ENCODE results near the gene PYGB.
A peak's percentile ranks its signal among the peaks of the same experiment; 100 is the strongest.
"Not testable (repeated sequence)": the region's sequence is repeated elsewhere in the genome, so short reads cannot be mapped to it uniquely, and the experiment has no call there.

Gene PYGB

DNA sequence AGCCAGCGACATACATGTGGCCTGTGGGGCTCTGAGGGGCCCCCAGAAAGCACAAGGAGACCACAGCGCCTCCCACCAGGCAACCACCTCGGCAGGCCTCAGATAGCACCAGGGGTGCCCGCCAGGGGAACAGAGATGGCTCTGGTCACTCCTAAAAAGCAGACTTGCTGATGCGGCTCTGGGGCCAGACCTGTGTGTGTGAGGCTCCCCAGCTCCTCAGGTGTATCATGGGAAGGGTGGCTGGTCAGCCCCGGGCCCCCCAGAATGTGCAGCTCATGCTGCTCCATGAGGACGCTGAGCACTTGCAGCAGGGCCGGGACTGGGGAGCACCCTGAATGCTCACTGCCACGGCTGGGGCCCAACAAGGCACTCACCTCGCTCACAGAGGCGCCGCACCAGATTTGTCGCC is 60.2 kb downstream of the PYGB start:
- DNase-seq (ENCODE audit: extremely low spot score, insufficient read length, low read depth), result no peak
- FAIRE-seq, result no peak

DNA sequence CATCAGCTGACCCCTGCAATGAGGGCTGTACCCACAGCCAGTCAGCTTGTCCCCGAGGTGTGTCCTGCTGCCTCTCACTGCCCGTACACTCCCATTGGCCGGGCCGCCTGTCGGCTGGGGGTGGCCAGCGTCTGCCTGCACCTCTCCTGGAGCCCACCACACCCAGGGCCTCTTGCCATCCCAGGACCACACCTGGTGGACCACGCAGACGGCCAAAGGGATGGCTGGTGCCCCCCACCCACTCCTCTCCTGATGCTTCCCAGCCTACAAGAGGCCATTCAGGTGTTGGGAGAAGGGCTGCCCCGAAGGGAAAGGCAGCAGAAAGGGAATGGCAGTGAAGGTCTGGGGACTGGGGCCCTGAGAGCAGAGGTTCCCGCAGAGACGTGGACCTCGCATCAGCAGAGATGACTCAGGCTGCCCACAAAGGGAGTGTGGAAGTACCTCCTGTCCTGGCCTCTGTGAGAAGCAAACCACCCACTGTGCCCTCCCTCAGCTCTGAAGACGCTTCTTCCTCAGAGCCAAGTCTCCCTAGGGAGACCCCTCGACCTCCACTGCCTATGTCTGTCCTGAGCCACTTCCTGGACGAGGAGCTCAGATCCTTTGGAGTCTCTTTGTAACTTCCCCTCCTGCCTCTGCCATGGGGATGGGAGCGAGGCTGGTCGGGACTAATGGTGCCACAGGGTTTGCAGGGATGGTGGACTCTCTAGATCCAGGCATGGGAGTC is 60.9 kb downstream of the PYGB start:
- FAIRE-seq (no peak), DNase-seq (ENCODE audit: extremely low spot score, insufficient read length, low read depth) (no peak)

DNA sequence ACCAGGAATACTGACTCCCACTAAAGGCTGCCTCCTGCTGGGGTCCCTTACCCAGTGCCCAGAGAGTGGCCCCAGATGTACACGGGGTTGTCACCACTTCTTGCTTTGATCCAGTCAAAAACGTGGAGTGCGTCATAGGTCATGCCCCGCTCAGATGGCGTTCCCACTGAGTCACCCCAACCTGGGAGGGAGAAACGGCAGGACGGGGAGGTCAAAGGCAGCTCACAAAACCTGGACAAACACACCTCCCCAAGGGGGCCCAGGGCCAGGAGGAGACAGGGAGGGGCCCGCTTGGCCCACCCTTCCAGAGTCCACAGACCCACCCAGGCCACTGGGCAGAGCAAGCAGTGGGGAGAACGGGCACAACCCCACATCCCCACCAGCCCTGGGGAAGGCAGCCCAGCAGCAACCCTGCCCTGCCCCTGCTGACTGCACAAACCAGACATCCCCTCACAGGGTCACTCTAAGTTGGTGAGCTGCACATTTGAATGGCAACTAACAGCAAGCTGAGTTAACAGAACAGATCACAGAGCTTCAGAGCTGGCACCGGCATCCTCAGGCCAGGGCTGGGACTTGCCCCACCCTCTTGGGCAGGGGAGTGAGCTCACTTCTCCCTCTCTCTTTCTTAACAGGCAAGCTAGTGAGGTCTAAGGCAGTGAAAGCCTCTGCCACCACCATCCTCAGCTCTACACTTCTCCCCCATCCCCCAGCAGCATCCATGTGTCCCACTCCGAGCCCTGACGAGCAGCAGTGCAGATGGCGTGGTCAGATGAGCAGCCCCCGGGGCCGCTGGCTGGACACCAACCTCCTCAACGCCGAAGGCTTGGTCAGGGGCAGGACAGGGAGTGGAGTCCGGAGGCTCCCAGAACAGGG is 61.7 kb downstream of the PYGB start:
- DNase-seq (ENCODE audit: extremely low spot score, insufficient read length, low read depth) (no peak), FAIRE-seq (no peak)

DNA sequence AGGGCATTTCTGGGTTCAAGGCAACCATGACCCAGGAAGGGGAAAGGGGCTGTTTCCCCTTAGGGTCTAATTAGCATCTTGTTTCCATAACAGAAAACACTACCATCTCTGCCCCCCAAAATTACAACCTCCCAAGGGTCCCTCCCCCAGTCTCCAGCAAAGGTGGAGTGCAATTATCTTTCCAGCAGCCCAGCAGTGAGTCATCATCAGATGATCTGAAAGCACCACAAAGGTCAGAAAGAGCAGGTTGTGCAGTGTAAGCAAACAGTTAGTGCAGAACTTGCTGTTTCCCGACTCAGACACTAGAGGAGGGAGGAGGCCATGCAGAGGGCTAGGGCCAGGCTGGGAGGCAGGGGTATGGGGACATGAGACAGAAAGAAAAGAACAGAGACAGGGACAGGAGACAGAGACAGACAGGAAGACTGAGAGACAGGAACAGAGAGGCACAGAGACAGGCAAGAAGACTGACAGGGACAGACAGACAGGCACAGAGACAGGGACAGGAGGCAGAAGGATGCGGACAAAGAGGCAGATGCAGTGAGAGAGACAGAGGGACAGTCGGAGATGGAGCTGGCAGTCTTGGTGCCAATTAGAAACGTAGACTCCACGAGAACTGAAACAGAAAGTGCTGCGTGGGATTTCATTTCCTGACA is 62.5 kb downstream of the PYGB start:
- DNase-seq (ENCODE audit: extremely low spot score, insufficient read length, low read depth) (no peak), FAIRE-seq (peak; percentile 86)

DNA sequence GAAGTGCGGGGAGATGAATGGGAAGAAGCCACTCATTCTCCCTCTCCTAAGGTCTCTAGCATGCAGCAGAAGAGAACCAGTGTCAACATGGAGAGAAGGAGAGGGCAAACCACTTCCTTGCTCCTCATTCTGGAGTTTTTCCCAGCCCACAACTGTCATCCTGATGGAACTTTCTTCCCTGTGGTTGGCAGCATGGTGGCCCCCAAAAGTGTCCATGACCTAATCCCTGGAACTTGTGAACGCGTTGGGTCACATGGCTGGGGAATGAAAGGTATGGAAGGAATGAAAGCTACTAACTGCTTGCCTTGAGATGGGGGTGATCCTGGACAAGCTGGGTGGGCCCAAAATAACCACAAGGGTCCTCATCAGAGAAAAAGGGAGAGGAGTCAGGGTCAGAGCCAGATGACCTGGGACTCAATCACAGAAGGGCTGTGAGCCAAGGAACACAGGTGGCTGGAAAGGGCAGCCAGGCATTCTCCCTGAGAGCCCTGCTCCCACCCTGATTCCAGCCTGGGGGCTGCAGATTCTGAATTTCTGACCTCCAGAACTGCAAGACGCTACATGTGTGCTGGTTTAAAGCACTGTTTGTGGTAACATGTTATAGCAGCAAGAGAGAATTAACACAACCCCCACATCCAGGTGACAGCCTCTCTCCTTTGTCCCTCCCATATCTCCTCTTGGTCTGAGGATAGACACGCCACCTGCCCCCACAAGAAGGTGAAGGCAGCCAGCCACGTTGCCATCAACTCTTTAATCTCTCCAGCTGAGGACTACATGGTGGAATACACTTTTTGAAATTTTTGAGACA is 63.2 kb downstream of the PYGB start:
- DNase-seq (ENCODE audit: extremely low spot score, insufficient read length, low read depth), result no peak
- FAIRE-seq, result no peak

DNA sequence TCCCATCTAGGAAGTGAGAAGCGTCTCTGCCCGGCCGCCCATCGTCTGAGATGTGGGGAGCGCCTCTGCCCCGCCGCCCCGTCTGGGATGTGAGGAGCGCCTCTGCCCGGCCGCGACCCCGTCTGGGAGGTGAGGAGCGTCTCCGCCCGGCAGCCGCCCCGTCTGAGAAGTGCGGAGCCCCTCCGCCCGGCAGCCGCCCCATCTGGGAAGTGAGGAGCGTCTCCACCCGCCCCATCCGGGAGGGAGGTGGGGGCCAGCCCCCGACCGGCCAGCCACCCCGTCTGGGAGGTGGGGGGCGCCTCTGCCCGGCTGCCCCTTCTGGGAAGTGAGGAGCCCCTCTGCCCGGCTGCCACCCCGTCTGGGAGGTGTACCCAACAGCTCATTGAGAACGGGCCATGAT is 64.8 kb downstream of the PYGB start:
- FAIRE-seq; DNase-seq (ENCODE audit: extremely low spot score, insufficient read length, low read depth): not testable (repeated sequence)

DNA sequence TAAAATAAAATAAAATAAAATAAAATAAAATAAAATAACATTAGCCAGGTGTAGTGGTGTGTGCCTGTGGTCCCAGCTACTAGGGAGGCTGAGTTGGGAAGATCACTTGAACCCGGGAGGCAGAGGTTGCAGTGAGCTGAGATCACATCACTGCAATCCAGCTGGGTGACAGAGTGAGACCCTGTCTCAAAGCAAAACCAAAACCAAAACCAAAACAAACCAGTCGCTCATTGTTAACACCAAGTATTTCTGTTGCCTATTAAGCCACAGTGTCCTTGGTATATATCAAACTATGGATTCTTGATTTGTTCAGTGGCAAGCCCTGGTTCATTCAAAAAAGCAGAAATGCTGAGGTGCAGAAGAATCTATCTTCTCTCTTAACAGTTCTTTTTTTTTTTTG is 65.7 kb downstream of the PYGB start:
- DNase-seq (ENCODE audit: extremely low spot score, insufficient read length, low read depth) (no peak), FAIRE-seq (peak; percentile 65)

DNA sequence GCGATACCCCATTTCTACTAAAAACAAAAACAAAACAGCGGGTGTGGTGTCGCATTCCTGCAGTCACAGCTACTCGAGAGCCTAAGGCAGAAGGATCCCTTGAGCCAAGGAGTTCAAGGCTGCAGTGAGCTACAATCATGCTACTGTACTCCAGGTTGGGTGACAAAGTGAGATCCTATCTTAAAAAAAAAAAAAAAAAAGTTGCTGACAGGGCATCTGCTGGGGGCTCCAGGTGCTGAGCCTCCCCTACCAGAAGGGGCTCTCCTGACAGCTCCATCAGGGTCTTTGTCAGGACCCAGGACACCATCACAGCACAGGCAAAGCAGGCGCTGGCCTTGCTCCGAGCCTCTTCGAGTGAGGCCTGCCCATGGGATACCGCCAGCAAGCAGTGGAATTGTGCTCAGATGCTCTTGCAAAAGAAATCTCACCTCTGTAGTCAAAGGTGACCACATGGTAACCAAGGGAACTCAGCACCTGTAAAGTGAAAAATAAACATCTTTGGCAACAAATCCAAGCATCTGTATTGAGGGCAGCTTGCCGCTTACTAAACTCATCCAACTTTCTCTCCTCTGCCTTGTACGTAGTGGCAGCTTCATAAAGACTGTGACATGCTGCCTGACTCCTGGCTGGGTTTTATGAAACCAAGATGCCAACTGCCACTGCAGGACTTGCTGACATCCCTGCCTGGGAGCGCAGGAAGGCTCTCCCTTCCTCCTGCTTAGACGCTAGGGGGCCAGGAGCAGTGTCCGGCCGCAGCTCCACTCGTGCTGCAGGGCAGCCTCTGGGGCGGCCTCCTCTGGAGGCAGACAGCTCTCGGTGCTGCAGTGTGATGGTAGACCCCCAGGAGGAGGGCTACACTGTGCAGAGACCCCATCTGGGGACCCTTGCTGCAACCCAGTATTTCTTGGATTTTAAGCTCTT is 66.9 kb downstream of the PYGB start:
- DNase-seq (ENCODE audit: extremely low spot score, insufficient read length, low read depth), result no peak

DNA sequence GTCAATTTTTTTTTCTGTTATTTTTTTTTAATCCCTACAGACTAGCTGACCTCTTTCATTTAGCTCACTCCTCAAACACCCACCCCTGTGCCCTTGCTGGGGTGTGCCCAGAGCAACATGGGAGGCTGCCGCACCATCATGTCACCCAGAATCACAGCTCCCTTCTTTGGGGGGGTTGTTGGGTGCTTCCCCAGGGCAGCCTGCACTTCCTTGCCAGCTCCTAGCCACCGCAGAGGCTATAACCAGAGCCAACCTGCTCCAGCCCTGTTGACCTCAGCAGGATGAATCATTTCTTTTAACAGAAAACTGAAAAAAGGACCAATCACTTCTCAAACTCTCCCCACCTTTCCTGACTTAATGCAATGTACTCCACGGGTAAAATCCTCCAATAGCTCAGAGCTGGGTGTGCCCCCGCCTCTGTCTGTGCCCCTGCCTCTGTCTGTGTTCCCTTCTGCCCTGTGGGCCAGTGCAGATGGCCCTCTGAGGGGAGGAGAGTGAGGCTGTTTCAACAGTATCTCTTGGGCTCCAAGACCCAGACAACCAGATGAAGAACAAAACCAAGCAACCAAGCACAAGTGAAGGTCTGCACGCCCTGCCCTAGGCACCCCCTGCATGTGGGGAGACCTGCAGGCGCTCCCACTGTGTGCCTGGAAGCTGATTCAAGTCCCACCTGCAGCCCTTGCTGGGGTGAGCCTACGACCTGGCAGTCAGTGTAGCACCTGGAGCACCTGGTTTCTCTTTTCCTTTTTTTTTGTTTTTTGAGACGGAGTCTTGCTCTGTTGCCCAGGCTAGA is 67.7 kb downstream of the PYGB start:
- FAIRE-seq (no peak), DNase-seq (ENCODE audit: extremely low spot score, insufficient read length, low read depth) (no peak)

More for the DNA sequence above, 66.9 kb downstream of the PYGB start:
- FAIRE-seq, result no peak

DNA sequence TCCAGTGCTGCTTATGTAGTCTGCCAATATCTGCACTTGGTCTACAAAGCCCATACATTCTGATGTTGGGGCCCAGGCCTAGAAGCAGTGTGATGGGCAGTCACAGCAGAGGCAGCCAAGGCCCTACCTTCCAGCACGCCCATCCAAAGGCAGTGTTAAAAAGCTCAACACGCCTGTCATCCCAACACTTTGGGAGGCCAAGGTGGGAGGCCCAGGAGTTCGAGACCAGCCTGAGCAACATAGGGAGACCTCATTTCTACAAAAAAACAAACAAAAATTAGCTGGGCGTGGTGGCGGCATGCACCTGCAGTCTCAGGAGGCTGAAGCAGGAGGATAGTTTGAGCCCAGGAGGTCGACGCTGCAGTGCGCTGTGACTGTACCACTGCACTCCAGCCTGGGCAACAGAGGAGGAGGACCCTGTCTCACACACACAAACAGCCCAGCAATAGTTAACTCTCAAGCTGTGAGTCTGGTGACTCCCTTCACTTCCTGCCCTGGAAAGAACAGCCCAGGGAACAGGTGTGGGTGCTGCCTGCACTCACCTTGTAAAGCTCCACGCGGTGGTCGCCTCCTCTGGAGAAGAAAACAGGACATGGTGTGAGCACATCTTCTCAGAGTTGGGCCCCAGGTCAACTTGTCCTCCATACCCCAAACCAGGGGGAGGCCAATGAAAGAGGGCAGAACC is 68.8 kb downstream of the PYGB start:
- DNase-seq (ENCODE audit: extremely low spot score, insufficient read length, low read depth) (no peak), FAIRE-seq (no peak)

DNA sequence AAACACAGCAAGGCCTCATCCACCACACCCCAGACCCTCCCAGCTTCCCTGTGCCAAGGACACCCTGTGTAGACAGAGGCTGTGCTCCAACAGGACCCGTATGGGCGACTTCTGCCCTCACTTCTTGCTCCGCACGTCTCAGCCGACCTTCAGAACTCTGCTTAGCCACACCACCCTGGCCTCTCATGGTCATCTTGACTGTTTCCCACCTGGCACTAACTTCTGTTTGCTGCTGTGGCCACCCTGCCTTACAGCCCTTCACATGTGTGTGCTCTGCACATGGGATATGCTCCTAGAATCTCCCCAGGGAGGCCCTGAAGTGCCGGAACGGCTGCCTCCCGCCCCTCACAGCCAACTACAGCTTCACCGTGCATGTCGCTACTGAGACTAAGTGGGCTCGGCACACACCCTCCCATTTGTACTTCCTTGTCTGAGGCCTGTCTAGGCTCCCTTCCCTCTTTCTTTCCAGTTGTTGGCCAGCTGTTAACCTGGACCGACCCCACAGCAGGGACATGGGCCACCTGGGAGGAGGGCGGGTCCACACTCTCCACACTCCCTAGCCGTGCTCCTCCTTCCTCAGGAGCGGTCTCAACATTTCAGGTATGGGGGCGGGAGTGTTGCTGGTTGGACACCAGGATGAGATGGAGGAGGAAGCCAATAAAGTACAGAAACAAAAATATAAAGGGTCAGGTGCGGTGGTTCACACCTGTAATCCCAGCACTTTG is 69.6 kb downstream of the PYGB start:
- DNase-seq (ENCODE audit: extremely low spot score, insufficient read length, low read depth) (no peak), FAIRE-seq (no peak)

DNA sequence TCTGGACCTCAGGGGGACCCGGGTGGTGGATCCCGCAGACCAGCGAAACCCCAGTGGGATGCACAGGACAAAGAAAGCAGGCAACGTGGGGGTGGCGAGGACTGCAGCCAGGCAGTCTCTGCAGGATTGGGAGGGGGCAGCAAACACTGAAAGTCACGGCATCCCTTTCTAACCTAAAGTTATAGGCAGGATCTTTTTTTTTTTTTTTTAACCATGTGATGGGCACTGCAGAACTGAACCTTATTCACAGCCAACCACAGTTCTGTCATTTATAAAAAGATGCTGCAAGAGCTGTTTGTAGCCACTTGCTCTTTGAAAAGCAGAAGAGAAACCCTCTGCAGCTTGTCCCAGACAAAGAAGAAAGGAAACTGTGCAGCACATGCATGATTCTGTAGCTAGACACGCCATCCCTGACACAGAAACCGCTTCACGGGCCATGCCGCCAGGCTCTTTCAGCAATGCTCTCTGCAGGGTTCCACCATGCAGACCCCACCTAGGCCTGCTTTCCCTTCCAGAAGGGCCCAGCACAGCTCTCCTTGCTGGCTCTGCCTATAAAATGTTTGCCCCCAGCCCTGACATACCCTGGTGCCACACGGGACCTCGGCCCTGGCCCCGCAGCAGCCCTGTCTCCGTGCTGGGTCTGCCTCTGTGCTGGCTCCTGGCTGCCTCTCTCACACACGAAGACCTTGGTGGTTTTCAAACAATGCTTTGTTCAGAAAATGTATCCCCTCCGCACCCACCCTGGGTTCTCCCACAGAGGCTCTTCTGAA is 70.8 kb downstream of the PYGB start:
- FAIRE-seq (peak; percentile 98), DNase-seq (ENCODE audit: extremely low spot score, insufficient read length, low read depth) (peak; percentile 62)

DNA sequence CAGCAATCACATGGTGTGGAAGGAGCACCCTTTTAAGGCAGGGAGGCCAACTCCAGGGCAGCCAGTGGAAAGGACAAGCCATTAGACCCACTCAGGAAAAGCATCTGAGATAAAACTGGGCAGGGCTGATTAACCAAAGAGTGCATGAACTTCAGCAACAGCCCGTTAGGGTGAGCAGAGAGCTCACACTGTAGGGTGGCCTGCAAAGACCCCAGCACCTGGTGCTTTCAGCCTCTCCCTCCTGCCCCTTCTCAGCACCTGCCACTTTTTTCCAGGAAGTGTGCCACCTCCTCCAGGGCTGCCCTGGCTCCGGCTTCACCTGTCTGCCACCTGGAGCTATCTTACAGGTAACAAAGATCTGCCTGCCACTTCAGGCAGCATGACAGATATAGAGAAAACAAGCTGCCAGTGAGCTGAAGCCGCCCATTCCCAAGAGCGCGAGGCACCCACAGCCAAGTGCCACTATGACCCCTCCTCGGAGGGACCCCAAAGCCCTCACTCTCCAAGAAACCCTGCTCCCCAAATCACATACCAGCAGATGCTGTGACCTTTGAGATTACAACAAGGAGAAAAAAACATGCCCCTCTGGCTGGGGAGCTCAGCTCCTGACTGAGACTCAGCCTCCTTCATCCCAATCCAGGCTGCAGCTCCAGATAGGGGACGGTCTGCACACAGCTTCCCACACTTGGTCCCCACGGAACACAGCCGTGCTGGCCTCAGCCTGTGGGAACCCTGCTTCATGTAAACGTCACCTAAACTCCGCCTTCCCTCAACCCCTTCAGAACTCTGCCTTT is 71.6 kb downstream of the PYGB start:
- DNase-seq (ENCODE audit: extremely low spot score, insufficient read length, low read depth), result no peak
- no peak for FAIRE-seq

DNA sequence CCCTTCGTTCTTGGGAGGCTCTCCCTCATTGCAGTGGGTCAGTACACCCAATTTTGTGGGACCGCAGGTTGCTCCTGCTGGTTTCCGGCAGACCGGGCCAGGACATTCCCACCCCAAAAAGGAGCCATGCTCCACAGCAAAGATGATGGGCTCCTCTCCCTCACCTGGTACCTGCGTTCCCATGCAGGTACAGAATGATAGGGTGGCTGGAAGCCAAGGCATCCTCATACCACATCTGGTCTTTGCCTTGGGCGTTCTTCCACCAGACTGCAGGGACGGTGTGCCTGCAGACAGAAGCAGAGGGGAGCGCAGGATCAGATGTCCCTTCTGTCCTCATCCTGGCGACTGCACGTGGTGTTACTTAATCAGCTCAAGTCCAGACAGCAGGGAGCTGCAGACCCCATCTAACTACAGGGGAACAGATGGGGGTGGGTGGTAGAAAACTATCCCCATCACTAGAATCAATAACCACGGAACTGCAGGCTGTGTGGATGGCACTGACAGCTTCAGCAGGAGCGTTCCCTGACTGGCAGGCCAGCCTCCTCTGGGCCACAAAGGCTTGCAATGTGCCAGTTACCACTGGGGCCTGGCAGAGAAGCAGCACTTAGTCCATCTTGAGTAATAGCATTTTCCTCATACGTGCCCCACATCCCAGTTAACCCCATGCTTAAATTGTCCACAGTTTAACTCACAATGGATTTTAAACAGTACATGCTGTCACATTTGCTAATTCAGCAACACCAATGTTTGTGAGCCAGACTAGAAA is 72.3 kb downstream of the PYGB start:
- DNase-seq (ENCODE audit: extremely low spot score, insufficient read length, low read depth), result no peak

DNA sequence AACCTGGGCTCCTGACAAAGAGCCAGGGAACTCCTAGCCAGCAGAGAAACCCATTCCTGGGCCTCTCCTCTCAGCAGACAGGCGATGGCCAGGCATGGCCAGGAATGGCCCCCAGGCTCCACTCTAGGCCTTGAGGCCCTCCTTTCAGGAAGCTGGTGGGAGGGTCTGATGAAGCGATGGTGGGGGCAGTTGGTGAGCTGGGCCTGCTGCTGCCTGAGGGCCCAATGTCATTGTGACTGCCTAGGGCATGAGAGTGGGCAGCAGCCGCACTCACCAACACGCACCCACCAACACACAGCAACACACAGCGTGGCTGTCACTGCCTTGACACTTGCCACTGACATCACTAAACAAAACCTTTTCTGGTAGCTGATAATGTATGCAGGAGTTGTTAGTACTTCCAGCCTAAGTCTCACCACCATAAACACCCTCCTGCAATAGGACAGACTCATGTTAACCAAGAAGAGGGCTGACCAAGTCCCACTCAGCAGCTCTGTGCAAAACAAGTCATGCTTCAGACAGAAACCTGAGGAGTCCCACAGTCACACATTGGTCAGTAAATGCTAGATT is 73.5 kb downstream of the PYGB start:
- no peak for FAIRE-seq
- DNase-seq (ENCODE audit: extremely low spot score, insufficient read length, low read depth), result no peak

More for the DNA sequence above, 72.3 kb downstream of the PYGB start:
- FAIRE-seq, result no peak

All from GM18507 (cell line).